ENCODE results near the gene CLCA1.
"Not testable (repeated sequence)": the region's sequence is repeated elsewhere in the genome, so short reads cannot be mapped to it uniquely, and the experiment has no call there.

The CLCA1 gene

GRCh38 chr1:86464819-86465218 lies 3.9 kb upstream of the CLCA1 start:
- DNase-seq, result no peak

- DNase-seq, result no peak
Observed at GRCh38 chr1:86466109-86466844, 2.5 kb upstream of the CLCA1 start.

GRCh38 chr1:86466986-86467385 lies 1.7 kb upstream of the CLCA1 start:
- no peak for DNase-seq

- no peak for DNase-seq
Observed at GRCh38 chr1:86470859-86471258, 2.1 kb downstream of the CLCA1 start.

GRCh38 chr1:86471291-86471690 lies 2.6 kb downstream of the CLCA1 start:
- no peak for DNase-seq

GRCh38 chr1:86472152-86472551 lies 3.4 kb downstream of the CLCA1 start:
- no peak for DNase-seq

GRCh38 chr1:86472767-86473166 lies 4.0 kb downstream of the CLCA1 start:
- DNase-seq, result no peak

- no peak for DNase-seq
Observed at GRCh38 chr1:86477256-86477655, 8.5 kb downstream of the CLCA1 start.

- DNase-seq, result no peak
Observed at GRCh38 chr1:86477682-86478081, 9.0 kb downstream of the CLCA1 start.

- no peak for DNase-seq
Observed at GRCh38 chr1:86478416-86479156, 9.9 kb downstream of the CLCA1 start.

GRCh38 chr1:86481966-86482365 lies 13.2 kb downstream of the CLCA1 start:
- DNase-seq, result no peak

GRCh38 chr1:86487131-86487810 lies 18.5 kb downstream of the CLCA1 start:
- no peak for DNase-seq

- no peak for DNase-seq
Observed at GRCh38 chr1:86487811-86488141, 19.0 kb downstream of the CLCA1 start.

- DNase-seq, result no peak
Observed at GRCh38 chr1:86489242-86489878, 20.6 kb downstream of the CLCA1 start.

- DNase-seq, result no peak
Observed at GRCh38 chr1:86491171-86491950, 22.6 kb downstream of the CLCA1 start.

GRCh38 chr1:86498281-86498680 lies 29.6 kb downstream of the CLCA1 start:
- DNase-seq, result no peak

GRCh38 chr1:86499987-86500593 lies 31.4 kb downstream of the CLCA1 start:
- DNase-seq, result no peak

GRCh38 chr1:86500714-86501113 lies 32.0 kb downstream of the CLCA1 start:
- DNase-seq, result no peak

- not testable (repeated sequence) for DNase-seq
Observed at GRCh38 chr1:86502125-86502646, 33.5 kb downstream of the CLCA1 start.

- DNase-seq, result no peak
Observed at GRCh38 chr1:86502721-86503405, 34.1 kb downstream of the CLCA1 start.

GRCh38 chr1:86503406-86504136 lies 34.8 kb downstream of the CLCA1 start:
- DNase-seq, result no peak
